A549 (cell line): ENCODE results near the gene ZP2.

ENCODE experiments used
- BHLHE40 ChIP-seq: IDR thresholded peaks from 2 replicates; pipeline ENCODE4 v1.6.1; 2012; ENCODE audit warnings: low read depth, low read length, inconsistent platforms
- CBX8 ChIP-seq: fragments of 200-600 bp; sonication (generic); IDR thresholded peaks from 2 replicates; pipeline ENCODE4 v1.6.1; 2016
- ESRRA ChIP-seq: fragments of 150-350 bp; IDR thresholded peaks from 2 replicates; pipeline ENCODE4 v1.6.1; 2014; ENCODE audit warnings: mild to moderate bottlenecking, low read length, borderline replicate concordance
- JUN ChIP-seq, 2 experiments: fragments of >200 bp; sonication (Bioruptor Twin); formaldehyde crosslinking; IDR thresholded peaks; 2 replicates in 1 of 2; 3 replicates in 1 of 2; pipeline ENCODE4 v1.6.1; 2016 to 2017
- KDM5A ChIP-seq: fragments of 200-600 bp; sonication (generic); IDR thresholded peaks from 2 replicates; pipeline ENCODE4 v1.6.1; 2016; ENCODE audit warnings: antibody characterized with exemption, mild to moderate bottlenecking
- POLR2AphosphoS2 ChIP-seq: conservative IDR thresholded peaks from 2 replicates; pipeline ENCODE4 v1.6.1; 2012; ENCODE audit warnings: low read length, improper control_type of control experiment, inconsistent platforms
- SMC3 ChIP-seq: fragments of >200 bp; sonication (Bioruptor Twin); formaldehyde crosslinking; IDR thresholded peaks from 3 replicates; pipeline ENCODE4 v1.6.1; 2018; ENCODE audit warnings: inconsistent platforms
- TFCP2L1 ChIP-seq: fragments of 250-450 bp; sonication (Bioruptor Pico); IDR thresholded peaks from 2 replicates; pipeline ENCODE4 v1.5.0; 2021; ENCODE audit warnings: mild to moderate bottlenecking
- ZC3H11A ChIP-seq: fragments of 450-650 bp; IDR thresholded peaks from 2 replicates; pipeline ENCODE4 v1.6.1; 2014; ENCODE audit warnings: antibody characterized with exemption, mild to moderate bottlenecking
- TF ChIP-seq, protein P1 (sequence below): fragments of >200 bp; sonication (Bioruptor Twin); formaldehyde crosslinking; IDR thresholded peaks from 3 replicates; pipeline ENCODE4 v1.5.1; 2016
- TF ChIP-seq, protein P2 (sequence below): IDR thresholded peaks from 2 replicates; pipeline ENCODE4 v1.6.1; 2012; ENCODE audit warnings: low read depth, borderline replicate concordance
- TF ChIP-seq, protein P3 (sequence below): fragments of 200-600 bp; sonication (generic); IDR thresholded peaks from 2 replicates; pipeline ENCODE4 v1.6.1; 2016; ENCODE audit warnings: antibody characterized with exemption, mild to moderate bottlenecking, moderate library complexity
- TF ChIP-seq, protein P4 (sequence below): fragments of 250-450 bp; sonication (Bioruptor Pico); IDR thresholded peaks from 2 replicates; pipeline ENCODE4 v1.5.0; 2021; ENCODE audit warnings: mild to moderate bottlenecking, moderate library complexity, borderline replicate concordance

DNA sequence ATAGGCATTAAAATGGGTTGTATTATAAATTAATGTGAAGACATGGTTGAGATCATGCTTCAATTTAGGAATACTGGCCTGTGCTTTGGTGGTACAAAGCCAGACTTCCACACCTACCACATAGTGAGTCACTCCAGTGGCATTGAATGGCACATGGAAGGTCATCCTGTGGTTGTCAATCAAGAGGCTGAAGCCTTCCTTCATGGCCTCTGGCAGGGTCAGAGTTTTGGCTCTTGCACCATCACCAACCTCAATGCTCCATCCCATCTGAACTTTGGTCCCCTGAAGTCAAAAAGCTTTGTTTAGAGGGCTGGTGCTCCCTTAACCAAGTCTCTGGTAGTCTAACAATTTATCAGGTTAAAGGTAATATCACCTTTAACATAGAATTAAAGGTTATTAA, 6.1 kb downstream of the ZP2 start:
- no peak for TF ChIP-seq BHLHE40
- no peak for TF ChIP-seq ESRRA
- TF ChIP-seq, protein P1, sequence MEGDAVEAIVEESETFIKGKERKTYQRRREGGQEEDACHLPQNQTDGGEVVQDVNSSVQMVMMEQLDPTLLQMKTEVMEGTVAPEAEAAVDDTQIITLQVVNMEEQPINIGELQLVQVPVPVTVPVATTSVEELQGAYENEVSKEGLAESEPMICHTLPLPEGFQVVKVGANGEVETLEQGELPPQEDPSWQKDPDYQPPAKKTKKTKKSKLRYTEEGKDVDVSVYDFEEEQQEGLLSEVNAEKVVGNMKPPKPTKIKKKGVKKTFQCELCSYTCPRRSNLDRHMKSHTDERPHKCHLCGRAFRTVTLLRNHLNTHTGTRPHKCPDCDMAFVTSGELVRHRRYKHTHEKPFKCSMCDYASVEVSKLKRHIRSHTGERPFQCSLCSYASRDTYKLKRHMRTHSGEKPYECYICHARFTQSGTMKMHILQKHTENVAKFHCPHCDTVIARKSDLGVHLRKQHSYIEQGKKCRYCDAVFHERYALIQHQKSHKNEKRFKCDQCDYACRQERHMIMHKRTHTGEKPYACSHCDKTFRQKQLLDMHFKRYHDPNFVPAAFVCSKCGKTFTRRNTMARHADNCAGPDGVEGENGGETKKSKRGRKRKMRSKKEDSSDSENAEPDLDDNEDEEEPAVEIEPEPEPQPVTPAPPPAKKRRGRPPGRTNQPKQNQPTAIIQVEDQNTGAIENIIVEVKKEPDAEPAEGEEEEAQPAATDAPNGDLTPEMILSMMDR = no peak
- TF ChIP-seq, protein P2, sequence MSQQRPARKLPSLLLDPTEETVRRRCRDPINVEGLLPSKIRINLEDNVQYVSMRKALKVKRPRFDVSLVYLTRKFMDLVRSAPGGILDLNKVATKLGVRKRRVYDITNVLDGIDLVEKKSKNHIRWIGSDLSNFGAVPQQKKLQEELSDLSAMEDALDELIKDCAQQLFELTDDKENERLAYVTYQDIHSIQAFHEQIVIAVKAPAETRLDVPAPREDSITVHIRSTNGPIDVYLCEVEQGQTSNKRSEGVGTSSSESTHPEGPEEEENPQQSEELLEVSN = no peak
- no peak for TF ChIP-seq JUN (IDR thresholded peaks at IDR 0.05)
- TF ChIP-seq, protein P3, sequence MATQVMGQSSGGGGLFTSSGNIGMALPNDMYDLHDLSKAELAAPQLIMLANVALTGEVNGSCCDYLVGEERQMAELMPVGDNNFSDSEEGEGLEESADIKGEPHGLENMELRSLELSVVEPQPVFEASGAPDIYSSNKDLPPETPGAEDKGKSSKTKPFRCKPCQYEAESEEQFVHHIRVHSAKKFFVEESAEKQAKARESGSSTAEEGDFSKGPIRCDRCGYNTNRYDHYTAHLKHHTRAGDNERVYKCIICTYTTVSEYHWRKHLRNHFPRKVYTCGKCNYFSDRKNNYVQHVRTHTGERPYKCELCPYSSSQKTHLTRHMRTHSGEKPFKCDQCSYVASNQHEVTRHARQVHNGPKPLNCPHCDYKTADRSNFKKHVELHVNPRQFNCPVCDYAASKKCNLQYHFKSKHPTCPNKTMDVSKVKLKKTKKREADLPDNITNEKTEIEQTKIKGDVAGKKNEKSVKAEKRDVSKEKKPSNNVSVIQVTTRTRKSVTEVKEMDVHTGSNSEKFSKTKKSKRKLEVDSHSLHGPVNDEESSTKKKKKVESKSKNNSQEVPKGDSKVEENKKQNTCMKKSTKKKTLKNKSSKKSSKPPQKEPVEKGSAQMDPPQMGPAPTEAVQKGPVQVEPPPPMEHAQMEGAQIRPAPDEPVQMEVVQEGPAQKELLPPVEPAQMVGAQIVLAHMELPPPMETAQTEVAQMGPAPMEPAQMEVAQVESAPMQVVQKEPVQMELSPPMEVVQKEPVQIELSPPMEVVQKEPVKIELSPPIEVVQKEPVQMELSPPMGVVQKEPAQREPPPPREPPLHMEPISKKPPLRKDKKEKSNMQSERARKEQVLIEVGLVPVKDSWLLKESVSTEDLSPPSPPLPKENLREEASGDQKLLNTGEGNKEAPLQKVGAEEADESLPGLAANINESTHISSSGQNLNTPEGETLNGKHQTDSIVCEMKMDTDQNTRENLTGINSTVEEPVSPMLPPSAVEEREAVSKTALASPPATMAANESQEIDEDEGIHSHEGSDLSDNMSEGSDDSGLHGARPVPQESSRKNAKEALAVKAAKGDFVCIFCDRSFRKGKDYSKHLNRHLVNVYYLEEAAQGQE = no peak
- TF ChIP-seq, protein P4, sequence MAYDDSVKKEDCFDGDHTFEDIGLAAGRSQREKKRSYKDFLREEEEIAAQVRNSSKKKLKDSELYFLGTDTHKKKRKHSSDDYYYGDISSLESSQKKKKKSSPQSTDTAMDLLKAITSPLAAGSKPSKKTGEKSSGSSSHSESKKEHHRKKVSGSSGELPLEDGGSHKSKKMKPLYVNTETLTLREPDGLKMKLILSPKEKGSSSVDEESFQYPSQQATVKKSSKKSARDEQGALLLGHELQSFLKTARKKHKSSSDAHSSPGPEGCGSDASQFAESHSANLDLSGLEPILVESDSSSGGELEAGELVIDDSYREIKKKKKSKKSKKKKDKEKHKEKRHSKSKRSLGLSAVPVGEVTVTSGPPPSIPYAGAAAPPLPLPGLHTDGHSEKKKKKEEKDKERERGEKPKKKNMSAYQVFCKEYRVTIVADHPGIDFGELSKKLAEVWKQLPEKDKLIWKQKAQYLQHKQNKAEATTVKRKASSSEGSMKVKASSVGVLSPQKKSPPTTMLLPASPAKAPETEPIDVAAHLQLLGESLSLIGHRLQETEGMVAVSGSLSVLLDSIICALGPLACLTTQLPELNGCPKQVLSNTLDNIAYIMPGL (CRISPR knock-in tag) = no peak
- TF ChIP-seq CBX8 = no peak
- no peak for TF ChIP-seq ZC3H11A
- TF ChIP-seq KDM5A = no peak
- no peak for TF ChIP-seq TFCP2L1 (CRISPR knock-in tag)
- TF ChIP-seq SMC3 = no peak
- TF ChIP-seq POLR2AphosphoS2 = no peak
